Cerebellar cortex (tissue), 1 donor: ENCODE measurements around the gene NPTX2.

ENCODE experiments used
- DNase-seq: peaks from one replicate; pipeline ENCODE4 v3.0.0-alpha.2; 2015; ENCODE audit warnings: low spot score

NPTX2 gene

GRCh38 chr7:98654524-98655272, 37.6 kb downstream of the NPTX2 start:
- DNase-seq: no peak

GRCh38 chr7:98655611-98656010, 38.5 kb downstream of the NPTX2 start:
- no peak for DNase-seq

GRCh38 chr7:98656899-98657298, 39.8 kb downstream of the NPTX2 start:
- no peak for DNase-seq

GRCh38 chr7:98657736-98658135, 40.7 kb downstream of the NPTX2 start:
- no peak for DNase-seq

GRCh38 chr7:98659756-98660155, 42.7 kb downstream of the NPTX2 start:
- no peak for DNase-seq

- no peak for DNase-seq
Observed at GRCh38 chr7:98661607-98662006, 44.5 kb downstream of the NPTX2 start.

GRCh38 chr7:98662289-98662688, 45.2 kb downstream of the NPTX2 start:
- no peak for DNase-seq

- DNase-seq: no peak
Observed at GRCh38 chr7:98664882-98665281, 47.8 kb downstream of the NPTX2 start.

- DNase-seq: no peak
Observed at GRCh38 chr7:98668255-98668654, 51.2 kb downstream of the NPTX2 start.

GRCh38 chr7:98669329-98670000, 52.4 kb downstream of the NPTX2 start:
- DNase-seq: peak; percentile 66

- DNase-seq: no peak
Observed at GRCh38 chr7:98670186-98670585, 53.1 kb downstream of the NPTX2 start.

- DNase-seq: no peak
Observed at GRCh38 chr7:98671733-98672331, 54.7 kb downstream of the NPTX2 start.

GRCh38 chr7:98674461-98674860, 57.4 kb downstream of the NPTX2 start:
- no peak for DNase-seq

- no peak for DNase-seq
Observed at GRCh38 chr7:98674881-98675280, 57.8 kb downstream of the NPTX2 start.

GRCh38 chr7:98678215-98678614, 61.1 kb downstream of the NPTX2 start:
- DNase-seq: no peak
